Glutamatergic neuron (in vitro differentiated cells): ENCODE results near the gene EDNRB. TPM values are rescaled to one million over a fixed set of nuclear protein-coding genes. Genes with fewer than 3 reads are reported as not detected.

Source experiments
- DNase-seq: peaks from one replicate; pipeline ENCODE4 v3.0.0; 2022
- H3K27ac Mint-ChIP-seq: one replicate; pipeline ENCODE4 v1.8.0; 2020; ENCODE audit warnings: mild to moderate bottlenecking, mixed read lengths, inconsistent platforms; ENCODE audit not compliant: unreplicated experiment
- H3K27me3 Mint-ChIP-seq: one replicate; pipeline ENCODE4 v1.8.0; 2020; ENCODE audit warnings: mild to moderate bottlenecking, moderate library complexity, mixed read lengths, inconsistent platforms; ENCODE audit not compliant: unreplicated experiment
- H3K36me3 Mint-ChIP-seq: one replicate; pipeline ENCODE4 v1.8.0; 2020; ENCODE audit warnings: mild to moderate bottlenecking, mixed read lengths, inconsistent platforms; ENCODE audit not compliant: unreplicated experiment
- H3K4me1 Mint-ChIP-seq: one replicate; pipeline ENCODE4 v1.8.0; 2020; ENCODE audit warnings: mild to moderate bottlenecking, low read depth, mixed read lengths, inconsistent platforms; ENCODE audit not compliant: unreplicated experiment
- H3K4me3 Mint-ChIP-seq: one replicate; pipeline ENCODE4 v1.8.0; 2020; ENCODE audit warnings: mild to moderate bottlenecking, mixed read lengths, inconsistent platforms; ENCODE audit not compliant: unreplicated experiment
- H3K9me3 Mint-ChIP-seq: one replicate; pipeline ENCODE4 v1.8.0; 2020; ENCODE audit warnings: mild to moderate bottlenecking, moderate library complexity, mixed read lengths, inconsistent platforms; ENCODE audit not compliant: unreplicated experiment
- total RNA-seq: library from RNA; stranded (reverse); fragmentation: NEBNext Ultra II Directional; extraction: Animal tissue kit (Norgen Biotek cat#: 25700); gene quantifications from one replicate; pipeline ENCODE4 v1.2.1, GENCODE V29; 2021; ENCODE audit not compliant: unreplicated experiment
- TF ChIP-seq, protein P1 (sequence below): fragments of 200-600 bp; sonication (generic); IDR thresholded peaks from one replicate; pipeline ENCODE4 v1.5.0; 2021; ENCODE audit not compliant: partially characterized antibody, unreplicated experiment

EDNRB gene
- total RNA-seq, 1 donor from 2014 or later, result 0.10 TPM

DNA sequence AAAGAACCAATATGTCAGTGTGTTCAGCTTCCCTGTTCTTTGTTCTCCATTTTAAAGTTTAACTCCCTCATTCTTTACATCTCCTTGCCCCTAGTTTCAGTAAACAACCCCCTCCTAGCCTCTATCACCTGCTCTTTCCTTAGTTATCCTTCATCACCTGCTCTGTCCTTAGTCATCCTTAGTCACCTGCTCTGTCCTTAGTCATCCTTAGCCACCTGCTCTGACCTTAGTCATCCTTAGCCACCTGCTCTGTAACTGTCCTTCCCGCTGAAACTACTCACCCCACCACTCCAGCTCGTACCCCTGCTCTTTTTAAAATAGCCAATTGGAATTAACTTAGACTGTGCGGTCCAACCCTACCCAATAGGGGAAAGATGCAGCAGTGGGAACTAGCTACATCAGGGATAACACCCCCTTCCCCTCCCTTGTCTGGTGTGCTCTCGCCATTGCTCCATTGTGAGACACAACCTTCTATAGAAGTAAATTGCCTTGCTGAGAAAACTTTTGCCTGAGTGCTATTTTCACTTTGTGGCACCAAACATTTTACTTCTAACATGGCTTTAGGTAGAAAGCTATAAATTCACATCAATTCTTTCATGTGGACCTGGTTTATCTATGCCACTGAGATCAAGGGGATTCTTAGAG, 16.2 kb downstream of the EDNRB start:
- DNase-seq, result no peak
- TF ChIP-seq, protein P1, sequence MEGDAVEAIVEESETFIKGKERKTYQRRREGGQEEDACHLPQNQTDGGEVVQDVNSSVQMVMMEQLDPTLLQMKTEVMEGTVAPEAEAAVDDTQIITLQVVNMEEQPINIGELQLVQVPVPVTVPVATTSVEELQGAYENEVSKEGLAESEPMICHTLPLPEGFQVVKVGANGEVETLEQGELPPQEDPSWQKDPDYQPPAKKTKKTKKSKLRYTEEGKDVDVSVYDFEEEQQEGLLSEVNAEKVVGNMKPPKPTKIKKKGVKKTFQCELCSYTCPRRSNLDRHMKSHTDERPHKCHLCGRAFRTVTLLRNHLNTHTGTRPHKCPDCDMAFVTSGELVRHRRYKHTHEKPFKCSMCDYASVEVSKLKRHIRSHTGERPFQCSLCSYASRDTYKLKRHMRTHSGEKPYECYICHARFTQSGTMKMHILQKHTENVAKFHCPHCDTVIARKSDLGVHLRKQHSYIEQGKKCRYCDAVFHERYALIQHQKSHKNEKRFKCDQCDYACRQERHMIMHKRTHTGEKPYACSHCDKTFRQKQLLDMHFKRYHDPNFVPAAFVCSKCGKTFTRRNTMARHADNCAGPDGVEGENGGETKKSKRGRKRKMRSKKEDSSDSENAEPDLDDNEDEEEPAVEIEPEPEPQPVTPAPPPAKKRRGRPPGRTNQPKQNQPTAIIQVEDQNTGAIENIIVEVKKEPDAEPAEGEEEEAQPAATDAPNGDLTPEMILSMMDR, result no peak
- Mint-ChIP-seq H3K9me3 (peaks cover 3% of the 10 kb centered on the region), H3K36me3 (peaks cover 10% of the 10 kb centered on the region), H3K4me3 (no peak overlapping the region), H3K4me1 (peaks cover 4% of the 10 kb centered on the region), H3K27ac (no peak overlapping the region), H3K27me3 (peaks cover 6% of the 10 kb centered on the region)

DNA sequence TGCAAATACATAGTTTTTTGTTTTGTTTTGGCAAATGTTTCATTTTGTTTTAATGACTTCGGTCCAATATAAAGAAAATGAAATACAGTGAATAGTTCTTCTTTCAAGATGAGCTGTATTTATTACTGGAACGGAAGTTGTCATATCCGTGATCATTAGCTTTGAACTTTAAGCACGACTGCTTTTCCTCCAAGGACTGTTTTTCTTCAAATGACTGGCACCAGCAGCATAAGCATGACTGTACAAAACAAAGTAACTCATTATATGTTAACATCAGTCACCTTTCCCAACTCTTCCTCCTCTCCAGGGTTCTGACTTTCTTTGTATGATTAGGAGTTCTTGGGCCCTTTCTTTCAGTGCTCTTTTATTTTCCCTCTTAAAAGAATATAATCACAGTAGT, 20.5 kb downstream of the EDNRB start:
- Mint-ChIP-seq H3K27ac (no peak overlapping the region), H3K4me3 (no peak overlapping the region), H3K9me3 (peaks cover 2% of the 10 kb centered on the region), H3K4me1 (peaks cover 4% of the 10 kb centered on the region), H3K27me3 (peaks cover 4% of the 10 kb centered on the region), H3K36me3 (peaks cover 10% of the 10 kb centered on the region)
- TF ChIP-seq, protein P1, result no peak
- no peak for DNase-seq

DNA sequence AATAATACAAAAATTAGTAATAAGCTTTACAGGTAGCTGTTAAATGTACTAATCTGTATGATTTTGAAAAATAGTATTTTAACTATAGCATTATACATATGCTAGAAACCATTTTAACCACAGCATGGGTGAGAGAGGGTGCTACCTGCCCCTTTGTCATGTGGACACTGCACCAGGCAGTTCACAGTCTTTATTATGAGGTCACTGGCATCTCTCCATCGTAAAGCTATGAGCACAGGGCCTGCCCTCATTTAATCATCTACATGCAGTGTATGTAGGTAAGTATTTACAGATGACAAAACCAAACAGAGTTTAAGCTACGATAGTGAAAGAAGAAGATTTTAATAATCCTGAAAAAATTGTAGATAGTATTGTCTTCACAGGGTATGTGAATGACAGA, 21.7 kb downstream of the EDNRB start:
- Mint-ChIP-seq H3K9me3 (peaks cover 2% of the 10 kb centered on the region), H3K4me3 (no peak overlapping the region), H3K36me3 (no peaks in the 10 kb centered on the region), H3K27ac (no peak overlapping the region), H3K4me1 (peaks cover 5% of the 10 kb centered on the region), H3K27me3 (peaks cover 2% of the 10 kb centered on the region)
- TF ChIP-seq, protein P1, result no peak
- no peak for DNase-seq

DNA sequence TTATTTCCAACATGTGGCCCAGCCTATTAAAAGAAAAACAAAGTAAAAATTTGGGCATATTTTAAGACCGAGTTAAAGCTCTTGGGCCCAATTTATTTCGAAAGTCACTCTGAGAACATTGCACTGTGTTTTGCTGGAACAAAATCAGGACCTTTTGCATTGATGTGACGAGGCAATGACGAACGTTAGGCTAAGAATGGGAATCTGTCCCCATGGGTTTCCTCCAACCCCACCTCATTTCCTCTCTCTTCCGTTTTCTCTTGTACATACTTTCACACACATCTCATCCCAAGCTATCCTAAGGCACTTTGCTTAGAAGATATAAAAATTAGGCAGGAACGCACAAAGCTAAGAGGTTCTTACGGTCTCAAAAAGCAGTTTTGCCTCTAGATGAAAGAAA, 22.1 kb downstream of the EDNRB start:
- Mint-ChIP-seq H3K27me3 (peaks cover 2% of the 10 kb centered on the region), H3K36me3 (no peaks in the 10 kb centered on the region), H3K27ac (no peak overlapping the region), H3K4me1 (peaks cover 6% of the 10 kb centered on the region), H3K9me3 (peaks cover 2% of the 10 kb centered on the region), H3K4me3 (no peak overlapping the region)
- DNase-seq, result no peak
- TF ChIP-seq, protein P1, result no peak

DNA sequence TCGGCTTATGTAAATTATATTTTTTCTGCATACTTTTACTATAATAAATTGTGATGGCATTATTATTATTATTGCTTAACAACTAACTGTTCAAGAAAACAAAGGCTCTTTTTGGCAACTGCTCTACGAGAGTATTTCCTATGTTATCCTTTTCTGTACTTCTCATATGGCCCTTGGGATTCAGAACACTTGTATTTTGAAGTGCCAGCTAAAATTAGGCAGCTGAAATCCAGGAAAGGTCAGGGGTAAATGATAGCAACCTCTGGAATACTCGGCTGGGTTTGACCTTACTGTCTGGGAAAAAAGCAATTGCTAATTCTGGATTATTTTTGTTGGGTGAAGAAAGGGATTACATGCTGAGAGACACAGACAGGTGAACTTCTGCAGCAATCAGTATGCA, 23.9 kb downstream of the EDNRB start:
- peaks cover 16% of the 10 kb centered on the region for H3K4me1 Mint-ChIP-seq

More for the DNA sequence above, 23.9 kb downstream of the EDNRB start:
- Mint-ChIP-seq H3K27me3 (peaks cover 2% of the 10 kb centered on the region), H3K9me3 (peaks cover 2% of the 10 kb centered on the region), H3K4me3 (no peak overlapping the region), H3K27ac (no peak overlapping the region), H3K36me3 (no peaks in the 10 kb centered on the region)
- TF ChIP-seq, protein P1, result no peak
- DNase-seq, result no peak
